HepG2 (cell line): ENCODE measurements around the gene NAPB. TPM values are rescaled to one million over a fixed set of nuclear protein-coding genes. Genes with fewer than 3 reads are reported as not detected.
A peak's percentile ranks its signal among the peaks of the same experiment; 100 is the strongest.

Experiments
- BCL6 ChIP-seq: IDR thresholded peaks from 2 replicates; pipeline ENCODE4 v1.6.1; 2016; ENCODE audit warnings: missing genetic modification reagents, missing compliant biosample characterization
- CBX2 ChIP-seq, 2 experiments: fragments of 200-600 bp in 1 of 2; sonication (generic); formaldehyde crosslinking in 1 of 2; IDR thresholded peaks; 2 replicates each; pipeline versions ENCODE4 v1.7.0 to v1.8.1; 2018 to 2022; ENCODE audit warnings: low read depth in 2 of 2, low read length in 1 of 2, mild to moderate bottlenecking in 1 of 2, missing genetic modification reagents in 1 of 2
- GLI4 ChIP-seq: sonication (generic); formaldehyde crosslinking; IDR thresholded peaks from 2 replicates; pipeline ENCODE4 v1.5.1; 2020; ENCODE audit warnings: missing genetic modification reagents, mild to moderate bottlenecking, moderate library complexity, borderline replicate concordance
- HOXA5 ChIP-seq: sonication (generic); formaldehyde crosslinking; IDR thresholded peaks from 2 replicates; pipeline ENCODE4 v1.4.0; 2020; ENCODE audit warnings: missing genetic modification reagents
- NFYB ChIP-seq: sonication (generic); formaldehyde crosslinking; IDR thresholded peaks from 2 replicates; pipeline ENCODE4 v1.4.0; 2020; ENCODE audit warnings: missing genetic modification reagents
- SATB2 ChIP-seq: sonication (generic); formaldehyde crosslinking; IDR thresholded peaks from 2 replicates; pipeline ENCODE4 v1.5.0; 2020; ENCODE audit warnings: missing genetic modification reagents
- SIN3B ChIP-seq: fragments of 150-350 bp; IDR thresholded peaks from 2 replicates; pipeline ENCODE4 v1.6.1; 2014; ENCODE audit warnings: low read length
- SKI ChIP-seq: fragments of 450-650 bp; IDR thresholded peaks from one replicate; pipeline ENCODE4 v1.6.1; 2018; ENCODE audit warnings: mild to moderate bottlenecking; ENCODE audit not compliant: partially characterized antibody
- SOX13 ChIP-seq, 3 experiments: fragments of 450-650 bp in 1 of 3; sonication (generic) in 1 of 3; formaldehyde crosslinking in 1 of 3; IDR thresholded peaks in 2 of 3; conservative IDR thresholded peaks in 1 of 3; 2 replicates each; pipeline versions ENCODE4 v1.5.0 to v1.6.1; 2016 to 2020; ENCODE audit warnings: antibody characterized with exemption in 1 of 3, mild to moderate bottlenecking in 1 of 3, missing compliant biosample characterization in 1 of 3, missing genetic modification reagents in 1 of 3, moderate library complexity in 1 of 3
- TEAD2 ChIP-seq: sonication (generic); formaldehyde crosslinking; IDR thresholded peaks from 2 replicates; pipeline ENCODE4 v1.9.0; 2021; ENCODE audit warnings: missing genetic modification reagents
- ZBTB40 ChIP-seq, 2 experiments: fragments of 450-650 bp in 1 of 2; sonication (generic) in 1 of 2; formaldehyde crosslinking in 1 of 2; IDR thresholded peaks; 2 replicates each; pipeline versions ENCODE4 v1.6.1 to v1.8.0; 2016 to 2022; ENCODE audit warnings: antibody characterized with exemption in 1 of 2, mild to moderate bottlenecking in 1 of 2, missing genetic modification reagents in 1 of 2
- ZFP90 ChIP-seq: sonication (generic); formaldehyde crosslinking; IDR thresholded peaks from 2 replicates; pipeline ENCODE4 v1.8.0; 2022; ENCODE audit warnings: missing genetic modification reagents, mild to moderate bottlenecking, inconsistent platforms, borderline replicate concordance
- ZNF432 ChIP-seq: sonication (generic); formaldehyde crosslinking; IDR thresholded peaks from 2 replicates; pipeline ENCODE4 v1.5.0; 2020; ENCODE audit warnings: missing genetic modification reagents, mild to moderate bottlenecking, borderline replicate concordance
- ZNF713 ChIP-seq: sonication (generic); formaldehyde crosslinking; IDR thresholded peaks from 2 replicates; pipeline ENCODE4 v1.4.0; 2020; ENCODE audit warnings: mild to moderate bottlenecking, missing genetic modification reagents
- ZNF850 ChIP-seq: sonication (generic); formaldehyde crosslinking; conservative IDR thresholded peaks from 2 replicates; pipeline ENCODE4 v1.9.0; 2021; ENCODE audit warnings: mild to moderate bottlenecking, missing genetic modification reagents
- polyA plus RNA-seq, 8 experiments: library from polyadenylated mRNA; depleted of rRNA in 3 of 8; stranded (reverse) in 7 of 8; unstranded in 1 of 8; fragments of >200 nt; fragmentation: Illumina TruSeq in 4 of 8; extraction: Trizol in 4 of 8; gene quantifications; 2 replicates each; pipeline versions ENCODE4 v1.2.1 to v1.2.3, GENCODE V29; 2011 to 2016; ENCODE audit warnings: low read depth in 4 of 8, missing spikeins in 1 of 8, mixed read lengths in 1 of 8; ENCODE audit not compliant: insufficient read depth in 1 of 8
- total RNA-seq, 5 experiments: library from RNA; depleted of rRNA; stranded (reverse); fragments of >200 nt; fragmentation: Illumina TruSeq; extraction: Trizol; gene quantifications; 2 replicates each; pipeline ENCODE4 v1.2.3, GENCODE V29; 2016; ENCODE audit warnings: low read depth in 1 of 5
- TF ChIP-seq, protein P1 (sequence below): sonication (generic); formaldehyde crosslinking; IDR thresholded peaks from 2 replicates; pipeline ENCODE4 v1.5.1; 2020; ENCODE audit warnings: missing genetic modification reagents, mild to moderate bottlenecking, borderline replicate concordance

The NAPB gene
- total and polyA plus RNA-seq, 2 of the 13 experiments (the other 11 are each of a cell fraction or from before 2014, with no cell fraction given) = 15.2 to 16.1 TPM

GRCh38 chr20:23350904-23351838 is 70.1 kb downstream of the NAPB start (continued):
- TF ChIP-seq ZBTB40 (IDR thresholded peaks at IDR 0.05) = no peak
- TF ChIP-seq ZBTB40 (CRISPR knock-in tag; IDR thresholded peaks at IDR 0.05) = peak; percentile 77
- TF ChIP-seq BCL6 (CRISPR knock-in tag) = no peak
- TF ChIP-seq, protein P1, sequence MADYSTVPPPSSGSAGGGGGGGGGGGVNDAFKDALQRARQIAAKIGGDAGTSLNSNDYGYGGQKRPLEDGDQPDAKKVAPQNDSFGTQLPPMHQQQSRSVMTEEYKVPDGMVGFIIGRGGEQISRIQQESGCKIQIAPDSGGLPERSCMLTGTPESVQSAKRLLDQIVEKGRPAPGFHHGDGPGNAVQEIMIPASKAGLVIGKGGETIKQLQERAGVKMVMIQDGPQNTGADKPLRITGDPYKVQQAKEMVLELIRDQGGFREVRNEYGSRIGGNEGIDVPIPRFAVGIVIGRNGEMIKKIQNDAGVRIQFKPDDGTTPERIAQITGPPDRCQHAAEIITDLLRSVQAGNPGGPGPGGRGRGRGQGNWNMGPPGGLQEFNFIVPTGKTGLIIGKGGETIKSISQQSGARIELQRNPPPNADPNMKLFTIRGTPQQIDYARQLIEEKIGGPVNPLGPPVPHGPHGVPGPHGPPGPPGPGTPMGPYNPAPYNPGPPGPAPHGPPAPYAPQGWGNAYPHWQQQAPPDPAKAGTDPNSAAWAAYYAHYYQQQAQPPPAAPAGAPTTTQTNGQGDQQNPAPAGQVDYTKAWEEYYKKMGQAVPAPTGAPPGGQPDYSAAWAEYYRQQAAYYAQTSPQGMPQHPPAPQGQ (CRISPR knock-in tag) = no peak
- TF ChIP-seq CBX2 (IDR thresholded peaks at IDR 0.05; ENCODE audit: low read depth, low read length) = no peak
- TF ChIP-seq CBX2 (CRISPR knock-in tag; IDR thresholded peaks at IDR 0.05; ENCODE audit: low read depth) = no peak
- 0 out of 2 replicates have a peak, but pooled peaks have one; percentile 23 for TF ChIP-seq SOX13 (IDR thresholded peaks at IDR 0.05)
- peak in 1 of 2 experiments; percentile 22; a peak in 1 of 4 replicates for TF ChIP-seq SOX13 (CRISPR knock-in tag; conservative IDR thresholded peaks at IDR 0.05 in 1 of 2, IDR thresholded peaks at IDR 0.05 in 1 of 2)
- no peak for TF ChIP-seq HOXA5 (CRISPR knock-in tag)
- 0 out of 2 replicates have a peak, but pooled peaks have one; percentile 37 for TF ChIP-seq TEAD2
- peak; percentile 92; the same call in 1 of the 2 replicates for TF ChIP-seq ZNF713
- no peak for TF ChIP-seq SATB2 (CRISPR knock-in tag)
- TF ChIP-seq SKI = no peak
- 0 out of 2 replicates have a peak, but pooled peaks have one; percentile 55 for TF ChIP-seq ZNF850
- TF ChIP-seq ZFP90 (CRISPR knock-in tag) = peak; percentile 29; the same call in 1 of the 2 replicates
- TF ChIP-seq SIN3B = no peak; the same call in 1 of the 2 replicates
- TF ChIP-seq NFYB (CRISPR knock-in tag) = no peak
- TF ChIP-seq GLI4 (CRISPR knock-in tag) = no peak
- no peak for TF ChIP-seq ZNF432 (CRISPR knock-in tag)
